GM18870 (cell line): ENCODE measurements around the gene TMEM51.

ENCODE experiments used
- ATAC-seq: cut with Tn5 transposase; IDR thresholded peaks from one replicate; pipeline ENCODE4 v1.9.1; 2021; ENCODE audit warnings: moderate library complexity; ENCODE audit not compliant: unreplicated experiment

Gene TMEM51

DNA sequence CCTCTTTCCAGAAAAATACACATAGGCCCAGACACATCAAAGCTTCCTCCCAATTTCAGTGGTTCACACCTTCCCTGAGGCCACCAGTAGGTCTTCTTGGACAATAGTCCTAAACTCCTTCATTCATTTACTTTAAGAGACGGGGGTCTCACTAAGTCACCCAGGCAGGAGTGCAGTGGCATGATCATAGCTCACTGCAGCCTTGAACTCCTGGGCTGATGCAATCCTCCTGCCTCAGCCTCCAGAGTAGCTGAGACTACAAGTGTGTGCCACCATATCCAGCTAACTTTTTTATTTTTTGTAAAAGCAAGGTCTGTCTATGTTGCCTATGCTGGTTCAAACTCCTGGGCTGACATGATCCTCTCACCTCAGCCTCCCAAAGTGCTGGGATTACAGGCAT, 85.2 kb downstream of the TMEM51 start:
- no peak for ATAC-seq

GRCh38 chr1:15242766-15243165, 89.2 kb downstream of the TMEM51 start:
- no peak for ATAC-seq

DNA sequence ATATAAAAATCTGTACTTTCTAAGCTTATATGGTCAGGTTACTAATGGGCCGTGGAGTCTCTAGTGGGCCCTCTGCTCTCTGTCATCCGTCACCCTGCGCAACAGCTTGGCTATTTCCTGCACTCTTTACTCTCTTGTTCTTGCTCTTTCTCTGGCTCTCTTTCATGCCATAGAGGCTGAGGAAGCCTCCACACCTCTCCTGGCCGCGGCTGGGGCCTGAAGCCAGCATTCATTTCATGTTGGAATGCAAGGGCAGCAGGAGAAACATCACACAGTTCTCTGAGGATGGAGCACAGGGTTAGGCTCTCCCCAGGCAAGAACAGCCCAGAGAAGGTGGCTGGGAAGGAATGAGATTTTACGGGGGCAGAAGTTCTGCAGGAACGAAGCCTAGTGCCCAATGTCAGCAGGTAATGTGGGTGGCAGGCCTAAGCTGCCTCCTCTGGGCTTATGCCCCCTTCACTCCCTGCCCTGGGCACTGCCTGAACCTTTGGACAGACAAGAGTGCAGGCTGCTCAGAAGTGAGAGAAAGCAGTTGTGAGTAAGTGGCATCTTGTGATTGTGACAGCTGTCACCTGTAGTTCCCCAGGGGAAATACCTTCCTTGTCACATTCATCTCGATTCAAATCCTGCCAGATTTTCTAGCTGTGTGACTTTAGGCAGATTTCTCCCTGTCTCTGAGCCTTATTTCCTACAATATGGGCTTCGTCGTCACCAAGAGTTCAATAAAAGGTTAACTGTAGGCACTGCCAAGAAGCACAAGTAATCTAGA, 89.9 kb downstream of the TMEM51 start:
- ATAC-seq = no peak

GRCh38 chr1:15244813-15245212, 91.3 kb downstream of the TMEM51 start:
- no peak for ATAC-seq

DNA sequence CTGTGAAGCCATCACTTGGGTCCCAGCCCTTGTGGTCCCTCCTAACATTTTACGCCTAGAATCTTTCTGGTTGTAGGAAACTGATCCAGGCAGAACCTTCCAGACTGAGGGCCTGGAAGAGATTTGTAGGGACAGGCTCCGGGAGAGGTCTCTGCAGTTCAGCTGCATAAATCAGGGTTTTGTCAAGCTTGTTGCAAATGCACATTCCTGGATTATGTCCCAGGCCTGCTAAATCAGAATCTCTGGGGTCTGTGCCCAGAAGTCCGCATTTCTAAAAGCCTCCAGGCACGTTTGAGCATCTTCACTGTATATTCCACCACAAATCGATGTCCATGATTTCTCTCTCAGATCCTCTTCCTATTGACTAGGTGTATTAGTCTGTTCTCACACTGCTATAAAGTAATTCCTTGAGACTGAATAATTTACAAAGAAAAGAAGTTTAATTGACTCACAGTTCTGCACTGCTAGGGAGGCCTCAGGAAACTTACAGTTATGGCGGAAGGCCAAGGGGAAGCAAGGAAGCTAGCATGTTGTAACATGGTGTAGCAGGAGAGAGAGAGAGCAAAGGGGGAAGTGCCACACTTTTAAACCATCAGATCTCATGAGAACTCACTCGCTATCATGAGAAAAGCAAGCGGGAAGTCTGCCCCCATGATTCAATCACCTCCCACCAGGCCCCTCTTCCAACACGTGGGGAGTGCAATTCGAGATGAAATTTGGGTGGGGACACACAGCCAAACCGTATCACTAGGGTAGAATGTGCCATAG, 92.2 kb downstream of the TMEM51 start:
- ATAC-seq = no peak

DNA sequence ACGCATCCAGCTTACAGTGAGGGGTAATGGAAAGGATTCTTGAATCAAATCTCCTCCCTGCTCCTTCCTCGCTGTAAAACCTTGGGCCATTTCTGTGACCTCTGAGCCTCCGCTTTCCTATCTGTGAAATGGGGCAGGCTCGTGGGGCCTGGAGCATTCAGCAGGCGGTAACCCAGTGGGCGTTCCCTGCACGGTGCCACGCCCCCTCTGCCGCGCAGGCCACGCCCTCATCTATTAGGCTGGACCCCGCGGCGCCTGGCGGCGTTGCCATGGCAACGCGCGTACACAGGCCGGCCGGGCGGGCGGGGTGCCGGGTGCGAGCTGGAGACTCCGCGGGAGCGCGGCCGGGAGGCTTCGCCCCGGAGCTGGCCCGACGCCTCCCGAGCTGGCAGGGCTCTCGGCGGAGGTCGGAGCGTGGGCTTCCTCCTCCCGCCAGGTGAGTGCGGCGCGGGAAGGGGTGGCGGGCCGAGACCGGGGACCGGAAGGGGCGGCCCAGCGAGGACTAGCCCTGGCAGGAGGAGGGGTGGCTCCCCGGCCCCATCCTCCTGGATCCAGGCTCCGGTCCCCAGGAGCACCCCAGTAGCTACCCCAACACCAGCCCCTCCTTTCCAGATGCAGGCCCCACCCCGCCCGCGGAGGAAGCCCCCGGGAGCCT, 93.5 kb downstream of the TMEM51 start, which contains the start of gene FHAD1:
FHAD1 (plus strand) TSS at position 264 of the 655 bp plus-strand sequence. CDS start 4,562 bp downstream, outside the sequence.
- ATAC-seq = no peak

- no peak for ATAC-seq
Observed at GRCh38 chr1:15248216-15248615, 94.7 kb downstream of the TMEM51 start.

DNA sequence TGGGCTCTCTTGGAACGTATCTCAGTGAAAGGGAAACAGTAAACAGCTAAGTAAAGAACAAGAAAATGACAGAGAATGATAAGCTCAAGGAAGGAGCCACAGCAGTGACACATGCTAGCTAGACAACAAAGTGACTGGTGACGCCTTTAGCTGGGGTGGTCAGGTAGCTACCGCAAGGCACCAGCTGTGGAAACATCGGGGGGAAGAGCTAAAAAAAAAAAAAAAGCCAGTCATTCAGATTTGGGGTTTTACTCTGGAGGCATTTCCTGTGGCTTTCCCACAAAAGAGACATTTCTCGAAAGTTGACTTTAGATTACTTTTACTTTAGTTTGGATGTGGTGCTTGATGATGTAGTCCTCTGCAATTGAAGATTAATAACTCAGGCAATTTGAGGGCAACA, 95.5 kb downstream of the TMEM51 start:
- ATAC-seq = no peak

DNA sequence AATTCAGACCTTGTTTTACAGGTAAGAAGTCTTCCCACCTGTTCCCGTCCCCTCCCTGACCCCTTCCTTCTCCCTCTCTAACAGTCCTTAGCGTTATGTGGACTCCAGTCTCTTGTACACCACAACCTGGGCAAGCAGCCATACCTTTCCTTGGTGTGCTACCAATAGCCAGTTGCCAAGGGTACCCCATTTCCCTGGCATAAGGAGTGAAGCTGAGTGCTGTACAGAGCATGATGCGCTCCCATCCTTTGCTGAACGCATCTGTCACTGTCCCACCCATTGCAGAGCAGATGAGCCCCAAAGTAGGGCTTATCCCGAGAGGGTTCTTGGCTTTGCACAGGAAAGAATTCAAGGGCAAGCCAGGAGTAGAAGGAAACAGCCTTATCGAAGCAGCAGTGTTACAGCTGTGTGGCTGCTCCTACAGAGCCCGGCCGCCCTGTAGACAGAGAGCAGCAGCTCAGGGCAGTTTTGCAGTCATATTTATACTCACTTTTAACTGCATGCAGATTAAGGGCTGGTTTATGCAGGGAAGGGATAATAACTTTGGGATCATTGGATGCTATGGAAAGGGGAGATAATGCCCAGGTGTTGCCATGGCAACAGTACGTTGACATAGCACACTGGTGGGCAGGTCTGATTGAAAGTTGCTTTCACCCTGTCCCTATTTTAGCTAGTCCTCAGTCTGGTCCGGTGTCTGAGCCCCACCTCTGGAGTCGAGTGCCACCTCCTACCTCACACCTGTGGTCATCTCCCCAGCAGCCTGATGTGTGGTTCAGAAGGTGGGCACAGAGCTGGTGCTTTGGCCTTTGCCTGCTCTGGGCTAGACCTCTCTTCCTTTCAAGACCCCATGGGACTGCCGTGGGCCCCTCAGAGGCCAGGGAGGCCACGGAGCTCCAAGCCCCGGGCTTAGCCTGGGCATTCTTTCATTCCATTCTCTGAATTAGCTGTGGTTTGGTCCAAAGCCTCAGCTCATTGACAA, 98.6 kb downstream of the TMEM51 start:
- ATAC-seq = no peak

DNA sequence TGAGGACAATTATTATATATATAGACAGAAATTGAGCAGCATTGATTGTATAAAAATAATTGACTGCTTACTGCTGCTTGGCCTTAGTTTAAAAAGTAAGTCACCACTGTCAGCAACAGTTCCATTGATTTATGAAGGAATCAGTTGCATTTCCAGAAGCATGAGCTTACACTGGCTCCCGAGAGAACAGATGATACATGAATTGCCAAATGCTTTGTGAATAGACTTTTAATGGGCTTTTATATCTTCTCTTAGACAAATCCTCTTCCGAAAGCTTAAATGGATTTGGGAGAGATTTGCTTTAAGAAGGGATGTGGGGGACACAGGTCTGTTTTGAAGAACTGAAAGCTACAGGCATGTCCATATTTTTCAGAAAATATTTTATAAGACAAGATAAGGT, 101.0 kb downstream of the TMEM51 start:
- no peak for ATAC-seq

- ATAC-seq = no peak
Observed at GRCh38 chr1:15255582-15256149, 102.1 kb downstream of the TMEM51 start.

- ATAC-seq = no peak
Observed at GRCh38 chr1:15256584-15256983, 103.0 kb downstream of the TMEM51 start.

- ATAC-seq = no peak
Observed at GRCh38 chr1:15257309-15257708, 103.8 kb downstream of the TMEM51 start.

DNA sequence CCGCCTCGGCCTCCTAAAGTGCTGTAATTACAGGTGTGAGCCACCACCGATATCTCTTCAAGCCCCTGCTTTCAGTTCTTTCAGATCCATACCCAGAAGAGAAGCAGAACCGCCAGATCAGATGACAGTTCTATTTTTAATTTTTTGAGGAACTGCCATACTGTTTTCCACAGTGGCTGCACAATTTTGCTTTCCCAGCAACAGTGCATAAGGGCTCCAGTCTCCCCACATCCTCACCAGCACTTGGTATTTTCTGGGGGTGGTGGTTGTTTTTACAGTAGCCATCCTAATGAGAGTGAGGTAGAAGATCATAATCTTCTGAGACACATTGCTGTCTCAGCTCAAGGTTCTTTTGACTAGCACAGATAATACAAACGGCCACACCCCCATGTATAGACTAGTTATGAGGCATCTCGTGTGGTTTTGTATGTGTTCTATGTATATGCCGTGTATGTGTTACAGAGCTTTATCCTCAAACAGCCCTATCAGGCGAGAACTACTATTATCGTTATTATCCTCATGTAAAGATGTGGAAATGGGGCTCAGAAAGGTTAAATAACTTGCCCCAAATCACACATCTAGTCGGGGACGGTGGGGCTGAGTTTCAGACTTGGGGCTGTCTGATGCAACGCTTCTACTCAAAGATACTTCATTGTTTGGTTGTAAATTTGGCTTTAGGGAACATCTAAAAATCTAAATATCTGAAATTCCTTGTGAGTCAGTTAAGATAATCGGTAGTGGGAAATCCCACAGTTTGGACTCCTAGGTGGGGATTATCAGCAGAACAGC, 105.5 kb downstream of the TMEM51 start:
- no peak for ATAC-seq

- ATAC-seq = no peak
Observed at GRCh38 chr1:15259622-15260007, 106.1 kb downstream of the TMEM51 start.

DNA sequence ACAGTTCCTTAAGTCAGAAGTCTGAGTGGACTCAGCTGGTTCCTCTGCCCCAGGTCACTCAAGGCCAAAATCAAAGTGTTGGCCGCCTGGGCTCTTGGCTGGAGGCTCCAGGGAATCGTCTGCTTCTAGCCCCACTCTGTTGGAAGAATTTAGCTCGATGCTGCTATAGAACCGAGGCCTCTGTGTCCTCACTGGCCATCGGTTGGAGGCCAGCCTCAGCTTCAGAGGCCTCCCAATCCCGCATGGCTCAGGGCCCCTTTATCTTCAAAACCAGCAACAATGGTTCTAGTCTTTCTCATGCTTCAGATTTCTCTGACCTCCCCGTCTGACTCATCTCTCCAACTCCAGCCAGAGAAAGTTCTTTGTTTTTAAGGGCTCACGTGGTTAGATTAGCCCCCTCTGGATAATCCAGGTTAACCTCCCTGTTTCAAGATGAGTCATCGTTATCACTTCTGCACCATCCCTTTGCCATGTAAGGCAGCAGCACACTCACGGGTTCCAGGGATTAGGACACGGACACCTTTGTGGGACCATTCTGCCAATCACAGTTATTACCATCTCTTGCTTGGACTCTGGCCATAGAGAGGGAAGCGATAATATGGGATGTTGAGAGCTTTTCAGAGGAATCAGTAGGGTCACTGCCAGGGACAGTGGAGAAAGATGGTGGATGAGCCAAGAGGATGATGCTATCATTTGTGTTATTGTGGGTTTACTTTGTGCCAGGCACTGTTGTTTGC, 107.0 kb downstream of the TMEM51 start:
- ATAC-seq = no peak

GRCh38 chr1:15261155-15262002, 107.8 kb downstream of the TMEM51 start:
- ATAC-seq = no peak

- no peak for ATAC-seq
Observed at GRCh38 chr1:15262003-15262377, 108.4 kb downstream of the TMEM51 start.
